ENCODE measurements around the gene NBEA.

NBEA gene

GRCh38 chr13:35596321-35597030 is 654.4 kb downstream of the NBEA start:
- H3K36me3 ChIP-seq (replicated peaks in 1 of 2; ENCODE audit: control insufficient read depth in 2 of 2, insufficient read depth in 2 of 2, low read length in 2 of 2), result no peaks in the 10 kb centered on the region
- H2AK5ac ChIP-seq (ENCODE audit: low read depth, low read length), result no peak overlapping the region
- H4K8ac ChIP-seq (ENCODE audit: low read depth, low read length), result no peak overlapping the region
- H3K4me3 ChIP-seq (ENCODE audit: low read length in 2 of 2), result no peak overlapping the region
- H2BK120ac ChIP-seq (ENCODE audit: low read depth, low read length), result no peak overlapping the region
- H4K91ac ChIP-seq (ENCODE audit: low read depth, low read length, poor library complexity), result no peak overlapping the region
- no peak overlapping the region for H2AFZ ChIP-seq (ENCODE audit: low read length)
- no peaks in the 10 kb centered on the region for H3K9me3 ChIP-seq (replicated peaks in 1 of 2; ENCODE audit: control insufficient read depth in 2 of 2, insufficient read depth in 1 of 2, low read depth in 1 of 2, low read length in 2 of 2)
- H3K27me3 ChIP-seq (ENCODE audit: control insufficient read depth in 3 of 3, insufficient read depth in 3 of 3, low read depth in 1 of 3, low read length in 3 of 3), result no peaks in the 10 kb centered on the region
- H3K27ac ChIP-seq (replicated peaks; ENCODE audit: low read length), result no peak overlapping the region
- H3K79me1 ChIP-seq (ENCODE audit: low read depth, low read length), result no peaks in the 10 kb centered on the region
- WGBS, 2 donors (ENCODE audit: extremely low coverage in 2 of 2, insufficient read length in 2 of 2, insufficient replicate concordance in 1 of 2), result no CpG with 5 or more reads among the region's 5 CpGs
- no peak for DNase-seq (ENCODE audit: low spot score)
- H2BK5ac ChIP-seq (ENCODE audit: low read length), result no peak overlapping the region
- no peak overlapping the region for H2BK15ac ChIP-seq (ENCODE audit: low read length)
- H3K9ac ChIP-seq (ENCODE audit: low read depth, low read length, poor library complexity), result no peak overlapping the region
- no peak overlapping the region for H3K14ac ChIP-seq (ENCODE audit: low read length)
- H3K23ac ChIP-seq (ENCODE audit: low read depth, low read length, poor library complexity), result no peak overlapping the region
- no peak overlapping the region for H3K4ac ChIP-seq (ENCODE audit: low read length)
- peaks cover 2 to 4% of the 10 kb centered on the region in 2 donors for H3K4me1 ChIP-seq (ENCODE audit: control insufficient read depth in 2 of 2, insufficient read depth in 1 of 2, low read depth in 1 of 2, low read length in 2 of 2)
- no peak overlapping the region for H3K4me2 ChIP-seq (ENCODE audit: insufficient read depth, low read length, poor library complexity, severe bottlenecking)
- no peak overlapping the region for H2BK12ac ChIP-seq (ENCODE audit: low read length)
- H3K18ac ChIP-seq (ENCODE audit: low read length), result no peak overlapping the region

- Histone ChIP-seq H3K79me1 (ENCODE audit: low read depth, low read length) (no peaks in the 10 kb centered on the region), H3K4me2 (ENCODE audit: insufficient read depth, low read length, poor library complexity, severe bottlenecking) (no peak overlapping the region), H3K4me1 (ENCODE audit: control insufficient read depth in 2 of 2, insufficient read depth in 1 of 2, low read depth in 1 of 2, low read length in 2 of 2) (peaks cover 2 to 4% of the 10 kb centered on the region in 2 donors), H3K18ac (ENCODE audit: low read length) (no peak overlapping the region), H3K9ac (ENCODE audit: low read depth, low read length, poor library complexity) (no peak overlapping the region), H3K27me3 (ENCODE audit: control insufficient read depth in 3 of 3, insufficient read depth in 3 of 3, low read depth in 1 of 3, low read length in 3 of 3) (no peaks in the 10 kb centered on the region), H3K23ac (ENCODE audit: low read depth, low read length, poor library complexity) (no peak overlapping the region), H3K36me3 (replicated peaks in 1 of 2; ENCODE audit: control insufficient read depth in 2 of 2, insufficient read depth in 2 of 2, low read length in 2 of 2) (no peaks in the 10 kb centered on the region), H2BK120ac (ENCODE audit: low read depth, low read length) (no peak overlapping the region), H2BK5ac (ENCODE audit: low read length) (no peak overlapping the region), H3K9me3 (replicated peaks in 1 of 2; ENCODE audit: control insufficient read depth in 2 of 2, insufficient read depth in 1 of 2, low read depth in 1 of 2, low read length in 2 of 2) (no peaks in the 10 kb centered on the region), H2BK15ac (ENCODE audit: low read length) (no peak overlapping the region), H3K27ac (replicated peaks; ENCODE audit: low read length) (no peak overlapping the region), H3K14ac (ENCODE audit: low read length) (no peak overlapping the region), H4K91ac (ENCODE audit: low read depth, low read length, poor library complexity) (no peak overlapping the region), H4K8ac (ENCODE audit: low read depth, low read length) (no peak overlapping the region), H3K4ac (ENCODE audit: low read length) (no peak overlapping the region), H3K4me3 (ENCODE audit: low read length in 2 of 2) (no peak overlapping the region), H2AK5ac (ENCODE audit: low read depth, low read length) (no peak overlapping the region), H2AFZ (ENCODE audit: low read length) (no peak overlapping the region), H2BK12ac (ENCODE audit: low read length) (no peak overlapping the region)
- no CpG with 5 or more reads among the region's 3 CpGs for WGBS, 2 donors (ENCODE audit: extremely low coverage in 2 of 2, insufficient read length in 2 of 2, insufficient replicate concordance in 1 of 2)
- no peak for DNase-seq (ENCODE audit: low spot score)
Observed at GRCh38 chr13:35597451-35597850, 655.4 kb downstream of the NBEA start.

- H3K27me3 ChIP-seq (ENCODE audit: control insufficient read depth in 3 of 3, insufficient read depth in 3 of 3, low read depth in 1 of 3, low read length in 3 of 3), result no peaks in the 10 kb centered on the region
- H3K9ac ChIP-seq (ENCODE audit: low read depth, low read length, poor library complexity), result no peak overlapping the region
- no peak overlapping the region for H3K18ac ChIP-seq (ENCODE audit: low read length)
- no CpG with 5 or more reads among the region's 3 CpGs for WGBS, 2 donors (ENCODE audit: extremely low coverage in 2 of 2, insufficient read length in 2 of 2, insufficient replicate concordance in 1 of 2)
- no peaks in the 10 kb centered on the region for H3K9me3 ChIP-seq (replicated peaks in 1 of 2; ENCODE audit: control insufficient read depth in 2 of 2, insufficient read depth in 1 of 2, low read depth in 1 of 2, low read length in 2 of 2)
- H3K4me1 ChIP-seq (ENCODE audit: control insufficient read depth in 2 of 2, insufficient read depth in 1 of 2, low read depth in 1 of 2, low read length in 2 of 2), result peaks cover 2 to 4% of the 10 kb centered on the region in 2 donors
- H3K23ac ChIP-seq (ENCODE audit: low read depth, low read length, poor library complexity), result no peak overlapping the region
- H2BK120ac ChIP-seq (ENCODE audit: low read depth, low read length), result no peak overlapping the region
- no peak overlapping the region for H2AK5ac ChIP-seq (ENCODE audit: low read depth, low read length)
- no peak overlapping the region for H2BK15ac ChIP-seq (ENCODE audit: low read length)
- no peak overlapping the region for H2BK12ac ChIP-seq (ENCODE audit: low read length)
- no peak overlapping the region for H2BK5ac ChIP-seq (ENCODE audit: low read length)
- no peak overlapping the region for H3K4me2 ChIP-seq (ENCODE audit: insufficient read depth, low read length, poor library complexity, severe bottlenecking)
- no peak for DNase-seq (ENCODE audit: low spot score)
- H3K4me3 ChIP-seq (ENCODE audit: low read length in 2 of 2), result no peak overlapping the region
- H4K8ac ChIP-seq (ENCODE audit: low read depth, low read length), result no peak overlapping the region
- H3K79me1 ChIP-seq (ENCODE audit: low read depth, low read length), result no peaks in the 10 kb centered on the region
- H4K91ac ChIP-seq (ENCODE audit: low read depth, low read length, poor library complexity), result no peak overlapping the region
- no peak overlapping the region for H3K27ac ChIP-seq (replicated peaks; ENCODE audit: low read length)
- H2AFZ ChIP-seq (ENCODE audit: low read length), result no peak overlapping the region
- no peak overlapping the region for H3K4ac ChIP-seq (ENCODE audit: low read length)
- H3K14ac ChIP-seq (ENCODE audit: low read length), result no peak overlapping the region
- H3K36me3 ChIP-seq (replicated peaks in 1 of 2; ENCODE audit: control insufficient read depth in 2 of 2, insufficient read depth in 2 of 2, low read length in 2 of 2), result no peaks in the 10 kb centered on the region
Observed at GRCh38 chr13:35598233-35598632, 656.2 kb downstream of the NBEA start.

- H3K4me1 ChIP-seq (ENCODE audit: control insufficient read depth in 2 of 2, insufficient read depth in 1 of 2, low read depth in 1 of 2, low read length in 2 of 2), result peaks cover 2 to 4% of the 10 kb centered on the region in 2 donors
- H2AK5ac ChIP-seq (ENCODE audit: low read depth, low read length), result no peak overlapping the region
- no peak overlapping the region for H4K91ac ChIP-seq (ENCODE audit: low read depth, low read length, poor library complexity)
- H3K14ac ChIP-seq (ENCODE audit: low read length), result no peak overlapping the region
- no peak overlapping the region for H2BK120ac ChIP-seq (ENCODE audit: low read depth, low read length)
- no peak overlapping the region for H3K18ac ChIP-seq (ENCODE audit: low read length)
- no peak overlapping the region for H2BK12ac ChIP-seq (ENCODE audit: low read length)
- H3K4me2 ChIP-seq (ENCODE audit: insufficient read depth, low read length, poor library complexity, severe bottlenecking), result no peak overlapping the region
- no peak overlapping the region for H3K9ac ChIP-seq (ENCODE audit: low read depth, low read length, poor library complexity)
- H2AFZ ChIP-seq (ENCODE audit: low read length), result peak overlapping the region; percentile 49
- H3K27ac ChIP-seq (replicated peaks; ENCODE audit: low read length), result no peak overlapping the region
- H3K79me1 ChIP-seq (ENCODE audit: low read depth, low read length), result no peaks in the 10 kb centered on the region
- no peaks in the 10 kb centered on the region for H3K9me3 ChIP-seq (replicated peaks in 1 of 2; ENCODE audit: control insufficient read depth in 2 of 2, insufficient read depth in 1 of 2, low read depth in 1 of 2, low read length in 2 of 2)
- no peak overlapping the region for H2BK15ac ChIP-seq (ENCODE audit: low read length)
- H4K8ac ChIP-seq (ENCODE audit: low read depth, low read length), result no peak overlapping the region
- H3K4me3 ChIP-seq (ENCODE audit: low read length in 2 of 2), result no peak overlapping the region
- H2BK5ac ChIP-seq (ENCODE audit: low read length), result no peak overlapping the region
- no peaks in the 10 kb centered on the region for H3K36me3 ChIP-seq (replicated peaks in 1 of 2; ENCODE audit: control insufficient read depth in 2 of 2, insufficient read depth in 2 of 2, low read length in 2 of 2)
- H3K27me3 ChIP-seq (ENCODE audit: control insufficient read depth in 3 of 3, insufficient read depth in 3 of 3, low read depth in 1 of 3, low read length in 3 of 3), result no peaks in the 10 kb centered on the region
- H3K4ac ChIP-seq (ENCODE audit: low read length), result no peak overlapping the region
- H3K23ac ChIP-seq (ENCODE audit: low read depth, low read length, poor library complexity), result no peak overlapping the region
- DNase-seq (ENCODE audit: low spot score), result no peak
- no CpG with 5 or more reads among the region's 4 CpGs for WGBS, 2 donors (ENCODE audit: extremely low coverage in 2 of 2, insufficient read length in 2 of 2, insufficient replicate concordance in 1 of 2)
Observed at GRCh38 chr13:35598790-35599369, 656.8 kb downstream of the NBEA start.
